CD4-positive, alpha-beta memory T cell (primary cell): ENCODE data around the gene VSTM4. TPM values are rescaled to one million over a fixed set of nuclear protein-coding genes. Genes with fewer than 3 reads are reported as not detected.

Experiments used
- CTCF ChIA-PET: fragments of 350-600 bp; sonication (Branson Sonifier 250); formaldehyde crosslinking; loops from one replicate; lab custom pipeline; 2021; ENCODE audit warnings: inconsistent platforms; ENCODE audit not compliant: partially characterized antibody; lab: Charles Lee
- POLR2A ChIA-PET: fragments of 350-600 bp; sonication (Branson Sonifier 250); formaldehyde crosslinking; loops from one replicate; lab custom pipeline; 2021; ENCODE audit not compliant: partially characterized antibody; lab: Charles Lee
- DNase-seq, 5 donors: peaks; one replicate each; pipeline versions ENCODE4 v3.0.0 to v3.0.0-alpha.2; 2020 to 2022; ENCODE audit warnings: mixed read lengths in 1 of 5
- H3K27ac ChIP-seq: one replicate; pipeline ENCODE4 v1.7.0; 2013; ENCODE audit warnings: low read depth, low read length
- H3K27me3 ChIP-seq: 2 replicates; pipeline ENCODE4 v1.7.0; 2013; ENCODE audit warnings: mild to moderate bottlenecking, low read length, moderate library complexity; ENCODE audit not compliant: insufficient read depth
- H3K36me3 ChIP-seq: 2 replicates; pipeline ENCODE4 v1.7.0; 2013; ENCODE audit warnings: mild to moderate bottlenecking, low read length, moderate library complexity; ENCODE audit not compliant: insufficient read depth
- H3K4me1 ChIP-seq: 2 replicates; pipeline ENCODE4 v1.7.0; 2013; ENCODE audit warnings: mild to moderate bottlenecking, low read length, moderate library complexity; ENCODE audit not compliant: insufficient read depth
- H3K4me3 ChIP-seq, 2 donors: one replicate each; pipeline ENCODE4 v1.7.0; 2013; ENCODE audit warnings: low read length in 2 of 2, mild to moderate bottlenecking in 1 of 2
- H3K9me3 ChIP-seq, 2 donors: one replicate each; pipeline ENCODE4 v1.7.0; 2013; ENCODE audit warnings: low read length in 2 of 2, control low read depth in 1 of 2; ENCODE audit not compliant: control insufficient read depth in 1 of 2
- H3K27ac Mint-ChIP-seq, 7 donors: one replicate each; pipeline ENCODE4 v1.8.0; 2020 to 2021; ENCODE audit warnings: mixed read lengths in 7 of 7, mild to moderate bottlenecking in 6 of 7, inconsistent platforms in 3 of 7, moderate library complexity in 3 of 7
- H3K27me3 Mint-ChIP-seq, 2 donors: one replicate each; pipeline ENCODE4 v1.8.0; 2020 to 2021; ENCODE audit warnings: mixed read lengths in 2 of 2
- H3K36me3 Mint-ChIP-seq, 2 donors: one replicate each; pipeline ENCODE4 v1.8.0; 2020 to 2021; ENCODE audit warnings: mixed read lengths in 2 of 2, inconsistent platforms in 1 of 2, mild to moderate bottlenecking in 1 of 2
- H3K4me1 Mint-ChIP-seq, 4 donors: one replicate each; pipeline ENCODE4 v1.8.0; 2020 to 2021; ENCODE audit warnings: mixed read lengths in 4 of 4, mild to moderate bottlenecking in 1 of 4
- H3K4me3 Mint-ChIP-seq, 8 donors: one replicate each; pipeline ENCODE4 v1.8.0; 2020 to 2021; ENCODE audit warnings: mixed read lengths in 8 of 8, mild to moderate bottlenecking in 7 of 8, moderate library complexity in 6 of 8, inconsistent platforms in 3 of 8
- H3K9me3 Mint-ChIP-seq, 8 donors: one replicate each; pipeline ENCODE4 v1.8.0; 2020 to 2021; ENCODE audit warnings: mixed read lengths in 8 of 8, mild to moderate bottlenecking in 5 of 8, inconsistent platforms in 3 of 8, moderate library complexity in 1 of 8
- intact Hi-C: fragments of 100-400 bp; cut with micrococcal nuclease; formaldehyde crosslinking; loops from one replicate; pipeline ENCODE4 v1.15.1; 2023
- polyA plus RNA-seq, 2 donors: library from polyadenylated mRNA; unstranded; fragments of 300-500 nt; fragmentation: Illumina TruSeq; gene quantifications; one replicate each; pipeline ENCODE4 v1.2.3, GENCODE V29; 2021
- total RNA-seq, 2 experiments: library from RNA; stranded (reverse); gene quantifications; one replicate each; pipeline ENCODE4 v1.2.3, GENCODE V29; 2021

VSTM4 gene
- total and polyA plus RNA-seq, 4 experiments from 2014 or later: not detected

DNA sequence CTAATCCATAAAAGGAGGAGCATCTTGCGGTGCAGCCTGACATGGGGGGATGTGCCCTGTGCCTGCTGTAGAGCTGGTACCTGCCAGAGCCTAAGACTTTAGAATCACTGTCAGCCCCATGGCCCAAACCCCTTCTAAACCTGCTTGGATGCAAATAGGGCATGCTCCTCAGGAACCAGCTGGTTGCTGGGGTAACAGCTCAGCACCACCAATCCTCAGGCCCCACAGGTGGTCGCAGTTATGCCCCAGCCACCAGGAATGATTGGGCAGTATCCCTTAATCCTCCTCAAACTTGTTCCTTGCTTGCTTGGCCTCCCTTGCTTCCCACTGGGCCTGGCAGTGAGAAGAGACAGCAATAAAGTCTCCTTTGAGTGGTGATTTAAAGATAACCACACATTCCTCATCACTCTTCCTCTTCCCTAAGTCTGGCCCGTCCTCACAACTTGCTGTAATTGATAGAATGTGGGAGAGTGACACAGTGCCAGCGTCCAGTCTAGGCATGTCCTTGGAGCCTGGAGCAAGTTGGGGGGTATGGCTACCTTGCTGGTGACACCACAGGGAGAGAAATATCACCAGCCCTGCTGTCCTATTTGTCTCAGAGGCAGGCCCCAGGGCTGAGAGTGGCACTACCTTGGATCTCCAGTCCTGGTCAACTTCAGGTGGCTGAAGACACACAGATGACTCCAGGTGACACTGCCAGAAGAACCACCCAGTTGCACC, 43.0 kb downstream of the VSTM4 start:
- H3K9me3 Mint-ChIP-seq: peaks cover 0 to 2% (median 0%) of the 10 kb centered on the region in 8 donors
- H3K4me1 Mint-ChIP-seq: no peaks in the 10 kb centered on the region
- H3K36me3 Mint-ChIP-seq: no peaks in the 10 kb centered on the region
- Histone ChIP-seq H3K9me3 (no peaks in the 10 kb centered on the region), H3K4me3 (no peak overlapping the region), H3K4me1 (no peaks in the 10 kb centered on the region), H3K27ac (no peak overlapping the region), H3K27me3 (no peaks in the 10 kb centered on the region), H3K36me3 (no peaks in the 10 kb centered on the region)
- DNase-seq: no peak
- no peak overlapping the region for H3K27ac Mint-ChIP-seq
- CTCF ChIA-PET: no interaction called here
- POLR2A ChIA-PET: no interaction called here
- intact Hi-C loops: no loop called here
- no peak overlapping the region for H3K4me3 Mint-ChIP-seq
- peaks cover 0 to 2% of the 10 kb centered on the region in 2 donors for H3K27me3 Mint-ChIP-seq

DNA sequence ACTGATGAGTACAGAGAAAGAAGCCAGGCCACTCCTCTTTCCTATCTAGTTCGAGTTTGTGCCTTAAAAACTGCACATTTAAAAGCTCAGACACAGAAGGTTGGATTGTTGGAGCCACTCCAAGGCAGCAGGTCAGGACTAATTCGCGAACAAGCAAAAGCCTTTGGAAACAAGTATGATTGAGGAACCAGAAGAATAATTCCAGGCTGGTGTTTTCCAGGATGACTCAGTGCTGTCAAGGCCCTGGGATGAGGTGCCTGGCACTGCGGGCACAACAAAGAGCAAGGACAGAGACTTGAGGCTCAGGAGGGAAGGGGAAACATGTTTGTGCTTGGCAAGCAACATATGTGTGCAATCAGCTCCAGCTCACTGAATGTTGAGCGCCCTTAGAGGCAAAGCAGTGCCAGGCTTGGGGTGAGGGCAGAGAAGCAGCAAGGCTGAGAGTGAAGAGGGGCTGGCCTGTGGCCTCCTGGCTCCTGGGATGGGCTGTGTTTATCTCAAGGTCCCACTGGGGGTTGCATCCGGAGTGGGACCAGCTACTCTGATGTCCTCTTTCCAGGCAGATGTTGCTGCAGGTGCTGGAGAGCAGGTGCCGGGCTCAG, 44.1 kb downstream of the VSTM4 start:
- peak overlapping the region in 1 of 7 donors; percentile 83 for H3K27ac Mint-ChIP-seq
- no peak for DNase-seq
- Histone ChIP-seq H3K4me1 (no peaks in the 10 kb centered on the region), H3K9me3 (no peaks in the 10 kb centered on the region), H3K4me3 (no peak overlapping the region), H3K27me3 (no peaks in the 10 kb centered on the region), H3K36me3 (no peaks in the 10 kb centered on the region), H3K27ac (no peak overlapping the region)
- H3K27me3 Mint-ChIP-seq: peaks cover 0 to 2% of the 10 kb centered on the region in 2 donors
- peaks cover 0 to 2% (median 0%) of the 10 kb centered on the region in 8 donors for H3K9me3 Mint-ChIP-seq
- H3K4me3 Mint-ChIP-seq: no peak overlapping the region
- intact Hi-C loops: no loop called here
- ChIA-PET POLR2A (no interaction called here), CTCF (no interaction called here)
- no peaks in the 10 kb centered on the region for H3K4me1 Mint-ChIP-seq
- no peaks in the 10 kb centered on the region for H3K36me3 Mint-ChIP-seq

DNA sequence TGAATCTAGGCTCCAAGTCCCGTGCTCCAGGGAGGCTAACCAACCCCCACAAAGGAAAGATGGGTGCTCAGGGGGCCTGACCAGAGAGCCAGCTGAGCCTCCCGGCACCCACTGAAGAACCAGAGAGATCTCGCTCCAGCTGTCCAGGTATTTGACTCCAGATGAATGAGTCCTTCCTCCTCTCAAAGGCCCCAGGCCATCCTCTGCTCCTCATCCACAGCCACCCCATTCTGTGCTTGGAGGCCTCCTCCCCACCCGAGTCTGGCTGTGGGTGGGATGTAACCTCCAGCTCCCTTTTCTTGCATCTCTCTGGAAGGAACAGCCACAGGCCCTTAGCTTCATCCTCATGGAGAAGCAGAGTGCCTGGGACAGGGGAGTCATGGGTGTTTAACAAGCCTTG, 44.6 kb downstream of the VSTM4 start:
- Histone ChIP-seq H3K4me3 (no peak overlapping the region), H3K36me3 (no peaks in the 10 kb centered on the region), H3K4me1 (no peaks in the 10 kb centered on the region), H3K9me3 (no peaks in the 10 kb centered on the region), H3K27ac (no peak overlapping the region), H3K27me3 (no peaks in the 10 kb centered on the region)
- no peak overlapping the region for H3K4me3 Mint-ChIP-seq
- intact Hi-C loops: no loop called here
- ChIA-PET POLR2A (no interaction called here), CTCF (no interaction called here)
- no peak overlapping the region for H3K27ac Mint-ChIP-seq
- peaks cover 0 to 2% (median 0%) of the 10 kb centered on the region in 8 donors for H3K9me3 Mint-ChIP-seq
- H3K4me1 Mint-ChIP-seq: no peaks in the 10 kb centered on the region
- DNase-seq: no peak
- H3K27me3 Mint-ChIP-seq: peaks cover 0 to 4% of the 10 kb centered on the region in 2 donors
- H3K36me3 Mint-ChIP-seq: no peaks in the 10 kb centered on the region

DNA sequence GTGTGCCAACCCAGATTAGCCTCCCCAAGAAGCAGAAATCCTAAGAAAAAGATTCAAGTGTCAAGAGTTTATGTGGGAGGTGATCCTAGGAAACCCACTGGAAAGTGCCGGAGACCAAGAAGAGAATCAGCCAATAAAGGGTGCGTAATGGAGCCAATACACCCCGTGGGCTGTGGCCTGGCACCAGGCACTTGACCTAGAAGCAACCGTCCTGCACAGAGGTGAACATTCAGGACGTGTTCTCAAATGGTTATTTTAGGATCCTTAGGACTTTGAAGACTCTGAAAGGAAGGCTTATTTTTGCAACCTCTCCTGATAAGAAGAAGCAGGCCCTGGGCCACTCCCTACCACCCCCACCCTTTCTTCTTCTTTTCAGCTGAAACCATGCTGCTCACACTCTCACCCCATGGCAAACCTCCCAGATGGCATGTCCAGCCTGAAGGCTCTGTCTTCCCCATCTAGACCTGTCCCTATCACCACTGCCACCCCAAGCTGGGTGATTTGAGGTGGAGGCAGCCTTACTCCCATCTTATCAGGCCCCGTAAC, 46.6 kb downstream of the VSTM4 start:
- no peak overlapping the region for H3K4me3 ChIP-seq
- no peaks in the 10 kb centered on the region for H3K27me3 ChIP-seq
- no peak for DNase-seq
- Mint-ChIP-seq H3K36me3 (no peaks in the 10 kb centered on the region), H3K27ac (no peak overlapping the region), H3K9me3 (peaks cover 0 to 10% (median 2%) of the 10 kb centered on the region in 8 donors), H3K27me3 (peaks cover 2 to 9% of the 10 kb centered on the region in 2 donors), H3K4me1 (no peaks in the 10 kb centered on the region), H3K4me3 (no peak overlapping the region)
- no peaks in the 10 kb centered on the region for H3K4me1 ChIP-seq
- POLR2A ChIA-PET: no interaction called here
- H3K27ac ChIP-seq: no peak overlapping the region
- CTCF ChIA-PET: no interaction called here
- no peaks in the 10 kb centered on the region for H3K9me3 ChIP-seq
- no peaks in the 10 kb centered on the region for H3K36me3 ChIP-seq
- intact Hi-C loops: no loop called here

DNA sequence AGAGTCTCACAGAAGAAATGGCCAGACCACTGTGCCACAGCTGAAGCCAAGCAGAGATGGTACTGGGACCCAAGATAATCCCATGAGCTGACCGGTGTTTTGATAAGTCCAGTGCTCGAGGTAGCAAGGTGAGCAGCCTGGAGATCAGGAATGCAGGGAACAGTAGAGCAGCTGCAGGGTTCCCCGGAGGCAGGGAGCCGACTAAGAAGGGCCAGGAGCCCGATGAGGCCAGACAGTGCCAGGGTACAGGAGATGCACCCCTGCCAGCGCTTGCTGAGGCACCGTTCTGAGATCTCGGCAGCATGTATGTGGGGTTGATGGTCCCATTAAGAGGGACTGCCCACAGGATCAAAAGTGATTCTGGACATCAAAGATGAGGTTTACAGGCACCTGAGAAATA, 47.1 kb downstream of the VSTM4 start:
- peaks cover 0 to 15% (median 5%) of the 10 kb centered on the region in 8 donors for H3K9me3 Mint-ChIP-seq
- no peak overlapping the region for H3K27ac Mint-ChIP-seq
- POLR2A ChIA-PET: no interaction called here
- no peaks in the 10 kb centered on the region for H3K4me1 ChIP-seq
- peaks cover 2 to 11% of the 10 kb centered on the region in 2 donors for H3K27me3 Mint-ChIP-seq
- H3K27me3 ChIP-seq: no peaks in the 10 kb centered on the region
- intact Hi-C loops: no loop called here
- H3K4me1 Mint-ChIP-seq: no peaks in the 10 kb centered on the region
- H3K36me3 Mint-ChIP-seq: no peaks in the 10 kb centered on the region
- CTCF ChIA-PET: no interaction called here
- DNase-seq: no peak
- no peak overlapping the region for H3K4me3 ChIP-seq
- H3K4me3 Mint-ChIP-seq: no peak overlapping the region
- no peaks in the 10 kb centered on the region for H3K9me3 ChIP-seq
- H3K36me3 ChIP-seq: no peaks in the 10 kb centered on the region
- no peak overlapping the region for H3K27ac ChIP-seq

DNA sequence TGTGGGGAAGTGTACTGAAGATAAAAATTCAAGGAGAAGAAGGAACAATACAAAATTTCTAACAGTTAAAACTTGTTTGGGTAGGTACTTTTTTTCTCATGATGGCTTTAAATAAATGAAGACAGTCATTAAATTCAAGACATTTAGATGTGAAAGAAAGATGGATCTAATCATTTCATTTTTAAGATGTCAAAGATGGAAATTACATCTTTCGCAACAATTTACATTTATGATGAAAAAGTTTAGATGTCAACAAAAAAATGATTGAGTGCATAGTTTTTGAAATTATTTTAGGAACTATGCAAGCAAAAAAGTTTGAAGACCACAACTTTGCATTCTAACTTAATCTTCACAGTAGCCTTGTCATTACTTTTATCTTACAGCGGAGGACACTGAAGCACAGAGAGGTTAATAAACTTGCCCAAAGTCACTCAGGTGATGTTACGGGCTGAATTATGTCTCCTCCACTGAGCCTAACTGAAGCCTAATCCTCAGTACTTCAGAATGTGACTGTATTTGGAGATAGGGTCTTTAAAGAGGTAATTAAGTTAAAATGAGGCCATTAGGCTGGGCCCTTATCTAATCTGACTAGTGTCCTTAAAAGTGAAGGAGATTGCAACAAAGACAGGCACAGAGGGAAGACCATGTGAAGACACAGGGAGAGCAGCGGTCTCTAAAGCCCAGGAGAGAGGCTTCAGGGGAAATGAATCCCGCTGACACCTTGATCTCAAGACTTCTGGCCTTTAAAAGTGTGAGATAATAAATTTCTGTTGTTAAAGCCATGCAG, 48.2 kb downstream of the VSTM4 start:
- H3K9me3 ChIP-seq: no peaks in the 10 kb centered on the region
- Mint-ChIP-seq H3K27ac (no peak overlapping the region), H3K36me3 (peaks cover 0 to under 1% of the 10 kb centered on the region in 2 donors), H3K4me3 (no peak overlapping the region), H3K4me1 (no peaks in the 10 kb centered on the region), H3K27me3 (peaks cover 2 to 11% of the 10 kb centered on the region in 2 donors), H3K9me3 (peaks cover 2 to 24% (median 12%) of the 10 kb centered on the region in 8 donors)
- H3K27ac ChIP-seq: no peak overlapping the region
- intact Hi-C loops: no loop called here
- no peaks in the 10 kb centered on the region for H3K36me3 ChIP-seq
- ChIA-PET CTCF (no interaction called here), POLR2A (no interaction called here)
- no peaks in the 10 kb centered on the region for H3K4me1 ChIP-seq
- H3K4me3 ChIP-seq: no peak overlapping the region
- H3K27me3 ChIP-seq: no peaks in the 10 kb centered on the region
- no peak for DNase-seq

DNA sequence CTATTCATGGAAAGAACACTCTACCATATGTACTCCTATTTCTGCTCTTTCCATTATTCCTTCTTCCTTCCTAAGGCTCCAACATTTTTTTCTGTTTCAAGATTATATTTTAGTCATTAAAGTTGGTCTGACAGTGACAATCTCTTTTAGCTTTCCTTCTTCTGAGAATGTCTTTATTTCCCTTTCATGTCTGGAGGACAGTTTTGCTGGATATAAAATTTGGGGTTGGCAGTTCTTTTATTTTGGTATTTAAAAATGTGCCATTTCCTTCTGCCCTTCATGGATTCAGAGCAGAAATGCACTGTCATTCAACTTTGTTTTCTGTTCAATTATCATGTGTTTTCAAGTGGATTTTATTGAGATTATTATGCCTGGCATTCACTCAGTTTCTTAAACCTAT, 53.1 kb downstream of the VSTM4 start:
- CTCF ChIA-PET: no interaction called here
- Mint-ChIP-seq H3K4me3 (no peak overlapping the region), H3K27me3 (peaks cover 6 to 11% of the 10 kb centered on the region in 2 donors), H3K9me3 (peaks cover 9 to 48% (median 26%) of the 10 kb centered on the region in 8 donors), H3K36me3 (peaks cover 0 to 1% of the 10 kb centered on the region in 2 donors), H3K27ac (no peak overlapping the region), H3K4me1 (no peaks in the 10 kb centered on the region)
- Histone ChIP-seq H3K9me3 (no peaks in the 10 kb centered on the region), H3K27ac (no peak overlapping the region), H3K4me3 (no peak overlapping the region), H3K27me3 (no peaks in the 10 kb centered on the region), H3K4me1 (no peaks in the 10 kb centered on the region), H3K36me3 (no peaks in the 10 kb centered on the region)
- POLR2A ChIA-PET: no interaction called here
- no peak for DNase-seq
- intact Hi-C loops: no loop called here
